ENCODE measurements around the gene AGO1. TPM values are rescaled to one million over a fixed set of nuclear protein-coding genes. Genes with fewer than 3 reads are reported as not detected.
"Not testable (repeated sequence)": the region's sequence is repeated elsewhere in the genome, so short reads cannot be mapped to it uniquely, and the experiment has no call there.

The AGO1 gene
- total RNA-seq, 1 donor from 2014 or later: 103 TPM

- Mint-ChIP-seq H3K4me3 (ENCODE audit: unreplicated experiment) (no peak overlapping the region), H3K27me3 (ENCODE audit: unreplicated experiment) (no peaks in the 10 kb centered on the region), H3K4me1 (ENCODE audit: low read depth, unreplicated experiment) (no peaks in the 10 kb centered on the region), H3K27ac (ENCODE audit: unreplicated experiment) (no peak overlapping the region), H3K9me3 (ENCODE audit: unreplicated experiment) (no peaks in the 10 kb centered on the region), H3K36me3 (ENCODE audit: unreplicated experiment) (no peaks in the 10 kb centered on the region)
- TF ChIP-seq CTCF (IDR thresholded peaks at IDR 0.05; ENCODE audit: partially characterized antibody, unreplicated experiment): no peak
- no peak for DNase-seq
Measured at GRCh38 chr1:35945327-35945726, 62.3 kb downstream of the AGO1 start.

GRCh38 chr1:35947547-35947946 lies 64.5 kb downstream of the AGO1 start:
- no peak overlapping the region for H3K27ac Mint-ChIP-seq (ENCODE audit: unreplicated experiment)

GRCh38 chr1:35958558-35958957 lies 75.5 kb downstream of the AGO1 start:
- Mint-ChIP-seq H3K4me3 (ENCODE audit: unreplicated experiment) (no peak overlapping the region), H3K27ac (ENCODE audit: unreplicated experiment) (no peak overlapping the region), H3K9me3 (ENCODE audit: unreplicated experiment) (no peaks in the 10 kb centered on the region), H3K27me3 (ENCODE audit: unreplicated experiment) (no peaks in the 10 kb centered on the region), H3K4me1 (ENCODE audit: low read depth, unreplicated experiment) (no peaks in the 10 kb centered on the region), H3K36me3 (ENCODE audit: unreplicated experiment) (no peaks in the 10 kb centered on the region)
- TF ChIP-seq CTCF (IDR thresholded peaks at IDR 0.05; ENCODE audit: partially characterized antibody, unreplicated experiment): no peak
- DNase-seq: no peak

More at GRCh38 chr1:35947547-35947946, 64.5 kb downstream of the AGO1 start:
- no peaks in the 10 kb centered on the region for H3K36me3 Mint-ChIP-seq (ENCODE audit: unreplicated experiment)
- no peak for TF ChIP-seq CTCF (IDR thresholded peaks at IDR 0.05; ENCODE audit: partially characterized antibody, unreplicated experiment)
- H3K4me1 Mint-ChIP-seq (ENCODE audit: low read depth, unreplicated experiment): no peaks in the 10 kb centered on the region
- H3K9me3 Mint-ChIP-seq (ENCODE audit: unreplicated experiment): no peaks in the 10 kb centered on the region
- no peak overlapping the region for H3K4me3 Mint-ChIP-seq (ENCODE audit: unreplicated experiment)
- H3K27me3 Mint-ChIP-seq (ENCODE audit: unreplicated experiment): no peaks in the 10 kb centered on the region
- DNase-seq: no peak

GRCh38 chr1:35959304-35959703 lies 76.3 kb downstream of the AGO1 start:
- Mint-ChIP-seq H3K27me3 (ENCODE audit: unreplicated experiment) (no peaks in the 10 kb centered on the region), H3K4me1 (ENCODE audit: low read depth, unreplicated experiment) (no peaks in the 10 kb centered on the region), H3K9me3 (ENCODE audit: unreplicated experiment) (no peaks in the 10 kb centered on the region), H3K27ac (ENCODE audit: unreplicated experiment) (no peak overlapping the region), H3K36me3 (ENCODE audit: unreplicated experiment) (no peaks in the 10 kb centered on the region), H3K4me3 (ENCODE audit: unreplicated experiment) (no peak overlapping the region)
- no peak for DNase-seq
- TF ChIP-seq CTCF (IDR thresholded peaks at IDR 0.05; ENCODE audit: partially characterized antibody, unreplicated experiment): no peak

GRCh38 chr1:35962952-35963351 lies 79.9 kb downstream of the AGO1 start:
- no peak overlapping the region for H3K27ac Mint-ChIP-seq (ENCODE audit: unreplicated experiment)
- no peak for TF ChIP-seq CTCF (IDR thresholded peaks at IDR 0.05; ENCODE audit: partially characterized antibody, unreplicated experiment)
- H3K4me3 Mint-ChIP-seq (ENCODE audit: unreplicated experiment): no peak overlapping the region
- no peaks in the 10 kb centered on the region for H3K9me3 Mint-ChIP-seq (ENCODE audit: unreplicated experiment)
- no peak for DNase-seq
- no peaks in the 10 kb centered on the region for H3K27me3 Mint-ChIP-seq (ENCODE audit: unreplicated experiment)
- no peaks in the 10 kb centered on the region for H3K4me1 Mint-ChIP-seq (ENCODE audit: low read depth, unreplicated experiment)
- no peaks in the 10 kb centered on the region for H3K36me3 Mint-ChIP-seq (ENCODE audit: unreplicated experiment)

GRCh38 chr1:35964277-35964676 lies 81.3 kb downstream of the AGO1 start:
- not testable (repeated sequence) for H3K27me3 Mint-ChIP-seq (ENCODE audit: unreplicated experiment)

More at GRCh38 chr1:35964277-35964676, 81.3 kb downstream of the AGO1 start:
- not testable (repeated sequence) for H3K9me3 Mint-ChIP-seq (ENCODE audit: unreplicated experiment); DNase-seq; H3K4me3 Mint-ChIP-seq (ENCODE audit: unreplicated experiment); H3K4me1 Mint-ChIP-seq (ENCODE audit: low read depth, unreplicated experiment); H3K27ac Mint-ChIP-seq (ENCODE audit: unreplicated experiment); H3K36me3 Mint-ChIP-seq (ENCODE audit: unreplicated experiment)

Measured in glutamatergic neuron (in vitro differentiated cells).